IMR-90 (cell line): ENCODE measurements around the gene SLC35F1. TPM values are rescaled to one million over a fixed set of nuclear protein-coding genes. Genes with fewer than 3 reads are reported as not detected.

Experiments
- ATAC-seq: fragments of 200-7000 bp; cut with Tn5 transposase; 2 replicates; pipeline ENCODE4 v1.9.1; 2020; ENCODE audit warnings: low read depth, mild to moderate bottlenecking, moderate library complexity
- BruUV-seq: library from RNA; stranded (reverse); fragments of 400-500 nt; replicated peaks from 2 replicates; lab custom pipeline; 2021; lab: Mats Ljungman, UMichigan
- CTCF ChIA-PET: fragments of 300-600 bp; formaldehyde crosslinking; extraction: SDS; loops from one replicate; lab custom pipeline; 2021; ENCODE audit warnings: antibody characterized with exemption; lab: Yijun Ruan, JAX
- POLR2A ChIA-PET: fragments of 300-600 bp; sonication (Branson Sonifier 250); formaldehyde crosslinking; loops from one replicate; lab custom pipeline; 2022; ENCODE audit warnings: antibody characterized with exemption; ENCODE audit not compliant: unreplicated experiment; lab: Charles Lee
- DNase-seq: peaks from one replicate; pipeline ENCODE4 v3.0.0; 2013
- H2AFZ ChIP-seq: replicated peaks from 2 replicates; pipeline ENCODE3; 2013; ENCODE audit warnings: low read length, mild to moderate bottlenecking; ENCODE audit not compliant: poor library complexity
- H2AK5ac ChIP-seq: 2 replicates; pipeline ENCODE4 v1.6.1; 2013; ENCODE audit warnings: low read depth, low read length, inconsistent platforms
- H2AK9ac ChIP-seq: replicated peaks from 2 replicates; pipeline ENCODE3; 2013; ENCODE audit warnings: mild to moderate bottlenecking, low read depth, low read length, moderate library complexity; ENCODE audit not compliant: poor library complexity
- H2BK120ac ChIP-seq: 2 replicates; pipeline ENCODE4 v1.6.1; 2013; ENCODE audit warnings: low read depth, low read length, inconsistent platforms
- H2BK15ac ChIP-seq: 3 replicates; pipeline ENCODE4 v1.6.1; 2013; ENCODE audit warnings: low read depth, low read length, inconsistent platforms
- H2BK20ac ChIP-seq: 2 replicates; pipeline ENCODE4 v1.6.1; 2013; ENCODE audit warnings: low read depth, mild to moderate bottlenecking, inconsistent platforms, low read length, moderate library complexity
- H2BK5ac ChIP-seq: 2 replicates; pipeline ENCODE4 v1.6.1; 2013; ENCODE audit warnings: mild to moderate bottlenecking, low read depth, low read length, inconsistent platforms; ENCODE audit not compliant: poor library complexity, severe bottlenecking
- H3K14ac ChIP-seq: replicated peaks from 2 replicates; pipeline ENCODE4 v1.6.1; 2013; ENCODE audit warnings: low read depth, low read length, inconsistent platforms
- H3K18ac ChIP-seq: 2 replicates; pipeline ENCODE4 v1.6.1; 2013; ENCODE audit warnings: low read depth, low read length, control low read depth
- H3K23ac ChIP-seq: 2 replicates; pipeline ENCODE4 v1.6.1; 2013; ENCODE audit warnings: low read depth, low read length, inconsistent platforms
- H3K27ac ChIP-seq: 2 replicates; pipeline ENCODE4 v1.5.1; 2013; ENCODE audit warnings: mild to moderate bottlenecking, control low read depth, low read length; ENCODE audit not compliant: insufficient read depth
- H3K27me3 ChIP-seq: 2 replicates; pipeline ENCODE4 v1.6.1; 2013; ENCODE audit warnings: low read length; ENCODE audit not compliant: control insufficient read depth, insufficient read depth
- H3K36me3 ChIP-seq: 2 replicates; pipeline ENCODE4 v1.6.1; 2013; ENCODE audit warnings: low read length, mixed read lengths; ENCODE audit not compliant: control insufficient read depth, insufficient read depth
- H3K4ac ChIP-seq: 2 replicates; pipeline ENCODE4 v1.6.1; 2013; ENCODE audit warnings: low read depth, low read length, inconsistent platforms
- H3K4me1 ChIP-seq: 2 replicates; pipeline ENCODE4 v1.6.1; 2013; ENCODE audit warnings: low read length, mixed read lengths; ENCODE audit not compliant: control insufficient read depth, insufficient read depth
- H3K4me2 ChIP-seq: 2 replicates; pipeline ENCODE4 v1.6.1; 2013; ENCODE audit warnings: low read depth, mild to moderate bottlenecking, control low read depth, low read length, moderate library complexity
- H3K4me3 ChIP-seq: 2 replicates; pipeline ENCODE4 v1.5.1; 2013; ENCODE audit warnings: low read depth, mild to moderate bottlenecking, control low read depth, low read length, moderate library complexity; ENCODE audit not compliant: insufficient read depth
- H3K56ac ChIP-seq: 2 replicates; pipeline ENCODE4 v1.6.1; 2013; ENCODE audit warnings: low read length, inconsistent platforms; ENCODE audit not compliant: insufficient read depth; ENCODE audit errors: extremely low read depth
- H3K79me1 ChIP-seq, 2 experiments: 2 replicates each; pipeline ENCODE4 v1.6.1; 2013; ENCODE audit warnings: low read length in 2 of 2, inconsistent platforms in 1 of 2, low read depth in 1 of 2
- H3K9ac ChIP-seq: 2 replicates; pipeline ENCODE4 v1.6.1; 2013; ENCODE audit warnings: low read depth, low read length, control low read depth
- H3K9me1 ChIP-seq: 2 replicates; pipeline ENCODE4 v1.6.1; 2013; ENCODE audit warnings: low read length, inconsistent platforms; ENCODE audit not compliant: insufficient read depth
- H3K9me3 ChIP-seq: 2 replicates; pipeline ENCODE4 v1.6.1; 2013; ENCODE audit warnings: low read length; ENCODE audit not compliant: control insufficient read depth, insufficient read depth
- H4K20me1 ChIP-seq: 2 replicates; pipeline ENCODE4 v1.6.1; 2013; ENCODE audit warnings: low read length, inconsistent platforms; ENCODE audit not compliant: insufficient read depth
- H4K5ac ChIP-seq: 2 replicates; pipeline ENCODE4 v1.6.1; 2013; ENCODE audit warnings: mild to moderate bottlenecking, low read depth, low read length, control low read depth
- H4K8ac ChIP-seq, 2 experiments: 2 replicates each; pipeline ENCODE4 v1.6.1; 2013; ENCODE audit warnings: low read depth in 2 of 2, low read length in 2 of 2, control low read depth in 1 of 2, inconsistent platforms in 1 of 2
- H4K91ac ChIP-seq: 2 replicates; pipeline ENCODE4 v1.6.1; 2013; ENCODE audit warnings: low read depth, low read length, inconsistent platforms; ENCODE audit not compliant: insufficient read depth
- CEBPB ChIP-seq: IDR thresholded peaks from 2 replicates; pipeline ENCODE4 v1.6.1; 2012; ENCODE audit warnings: low read depth, low read length, improper control_type of control experiment
- MXI1 ChIP-seq: IDR thresholded peaks from 2 replicates; pipeline ENCODE4 v1.6.1; 2012; ENCODE audit warnings: low read depth, mild to moderate bottlenecking, low read length, moderate library complexity, borderline replicate concordance
- WGBS, 2 experiments: methylation state at CpG; one replicate each; pipeline versions ENCODE4 v1.1.5 to v1.1.7; 2013; ENCODE audit warnings: missing lambda C conversion rate in 2 of 2; ENCODE audit not compliant: insufficient read length in 1 of 2; ENCODE audit errors: extremely low coverage in 2 of 2; 5-methylcytosine and 5-hydroxymethylcytosine counted together
- dilution Hi-C: fragments of 300-500 bp; cut with HindIII; formaldehyde crosslinking; loops from one replicate; pipeline ENCODE4 v1.14.3; 2018; ENCODE audit warnings: low sequenced_read_pairs; ENCODE audit not compliant: unreplicated experiment
- in situ Hi-C: fragments of 300-500 bp; cut with MboI; formaldehyde crosslinking; loops from 3 replicates; pipeline ENCODE4 v1.14.3; 2019; ENCODE audit warnings: low sequenced_read_pairs, inconsistent platforms, mixed read lengths
- intact Hi-C: fragments of 100-400 bp; cut with micrococcal nuclease; formaldehyde crosslinking; loops from 2 replicates; pipeline ENCODE4 v1.10.0; 2022
- polyA plus RNA-seq, 3 experiments: library from polyadenylated mRNA; depleted of rRNA; stranded (reverse); fragments of >200 nt; gene quantifications; 2 replicates each; pipeline ENCODE4 v1.2.3, GENCODE V29; 2012; ENCODE audit warnings: low replicate concordance in 1 of 3
- total RNA-seq: library from RNA; depleted of rRNA; stranded (reverse); fragments of >200 nt; gene quantifications from 2 replicates; pipeline ENCODE4 v1.2.3, GENCODE V29; 2012

The SLC35F1 gene
- total and polyA plus RNA-seq, 2 of the 4 experiments (the other 2 are of a cell fraction): not detected

- no TSS peak for BruUV-seq
These were observed 234.1 kb downstream of the SLC35F1 start for GRCh38 chr6:118141211-118141610.

More at GRCh38 chr6:118141211-118141610, 234.1 kb downstream of the SLC35F1 start:
- H3K27me3 ChIP-seq: no peaks in the 10 kb centered on the region
- no peaks in the 10 kb centered on the region for H3K9me3 ChIP-seq
- ATAC-seq (no peak), DNase-seq (no peak)
- no peak overlapping the region for H4K8ac ChIP-seq
- no peak overlapping the region for H3K4me3 ChIP-seq
- no peak overlapping the region for H3K23ac ChIP-seq
- H2AK5ac ChIP-seq: no peak overlapping the region
- H3K9ac ChIP-seq: no peak overlapping the region
- no peak overlapping the region for H4K91ac ChIP-seq
- H3K79me1 ChIP-seq: no peaks in the 10 kb centered on the region
- no peak overlapping the region for H2BK120ac ChIP-seq
- no peak overlapping the region for H2BK15ac ChIP-seq
- H3K4ac ChIP-seq: no peak overlapping the region
- H2BK20ac ChIP-seq: no peak overlapping the region
- H4K20me1 ChIP-seq: no peaks in the 10 kb centered on the region
- no peak overlapping the region for H3K56ac ChIP-seq
- no peaks in the 10 kb centered on the region for H3K9me1 ChIP-seq
- intact Hi-C loops: no loop called here
- H2BK5ac ChIP-seq: no peak overlapping the region
- peak; percentile 55 for TF ChIP-seq CEBPB
- TF ChIP-seq MXI1: no peak
- H3K36me3 ChIP-seq: no peaks in the 10 kb centered on the region
- in situ Hi-C loops: no loop called here
- no peak overlapping the region for H2AK9ac ChIP-seq
- no peak overlapping the region for H3K14ac ChIP-seq
- dilution Hi-C loops: no loop called here
- ChIA-PET POLR2A (no interaction called here), CTCF (no interaction called here)
- no CpG with 5 or more reads among the region's 1 CpG for WGBS, 2 experiments
- no peaks in the 10 kb centered on the region for H3K4me1 ChIP-seq
- H3K18ac ChIP-seq: no peak overlapping the region
- no peak overlapping the region for H3K27ac ChIP-seq
- no peak overlapping the region for H3K4me2 ChIP-seq
- H4K5ac ChIP-seq: no peak overlapping the region
- H2AFZ ChIP-seq: no peak overlapping the region
